Ascending aorta (tissue), 2 donors: ENCODE measurements around the gene PSMB9. TPM values are rescaled to one million over a fixed set of nuclear protein-coding genes. Genes with fewer than 3 reads are reported as not detected.

ENCODE experiments used
- DNase-seq, 2 donors: peaks; one replicate each; pipeline ENCODE4 v3.0.0-alpha.2; 2019; ENCODE audit warnings: low spot score in 2 of 2
- H3K27ac ChIP-seq, 2 donors: fragments of 200-600 bp; sonication (generic); one replicate each; pipeline ENCODE4 v1.5.1; 2016 to 2017; ENCODE audit warnings: mild to moderate bottlenecking in 1 of 2
- H3K27me3 ChIP-seq: fragments of 200-600 bp; sonication (generic); one replicate; pipeline ENCODE4 v1.5.1; 2017
- H3K36me3 ChIP-seq, 2 donors: fragments of 200-600 bp; sonication (generic); one replicate each; pipeline ENCODE4 v1.5.1; 2016
- H3K4me1 ChIP-seq, 2 donors: fragments of 200-600 bp; sonication (generic); one replicate each; pipeline ENCODE4 v1.5.1; 2016 to 2017; ENCODE audit warnings: mild to moderate bottlenecking in 1 of 2
- H3K4me3 ChIP-seq, 2 donors: fragments of 200-600 bp; sonication (generic); one replicate each; pipeline ENCODE4 v1.5.1; 2016 to 2017; ENCODE audit warnings: mild to moderate bottlenecking in 1 of 2
- H3K9me3 ChIP-seq, 2 donors: fragments of 200-600 bp; sonication (generic); one replicate each; pipeline ENCODE4 v1.5.1; 2016
- intact Hi-C: fragments of 100-400 bp; cut with DNase I; formaldehyde crosslinking; loops from one replicate; pipeline ENCODE4 v1.15.1; 2023
- total RNA-seq: library from RNA; depleted of rRNA; stranded (reverse); fragments of >200 nt; gene quantifications from one replicate; pipeline ENCODE4 v1.1.0, GENCODE V29; 2016
- TF ChIP-seq, protein P1 (sequence below), 3 experiments: fragments of 200-600 bp in 2 of 3; fragments of 450-650 bp in 1 of 3; sonication (generic) in 2 of 3; IDR thresholded peaks; one replicate each; pipeline ENCODE4 v1.5.1; 2016 to 2019; ENCODE audit warnings: antibody characterized with exemption in 3 of 3, mild to moderate bottlenecking in 1 of 3, moderate library complexity in 1 of 3

PSMB9 gene
- total RNA-seq, 1 donor from 2014 or later: 42.8 TPM

DNA sequence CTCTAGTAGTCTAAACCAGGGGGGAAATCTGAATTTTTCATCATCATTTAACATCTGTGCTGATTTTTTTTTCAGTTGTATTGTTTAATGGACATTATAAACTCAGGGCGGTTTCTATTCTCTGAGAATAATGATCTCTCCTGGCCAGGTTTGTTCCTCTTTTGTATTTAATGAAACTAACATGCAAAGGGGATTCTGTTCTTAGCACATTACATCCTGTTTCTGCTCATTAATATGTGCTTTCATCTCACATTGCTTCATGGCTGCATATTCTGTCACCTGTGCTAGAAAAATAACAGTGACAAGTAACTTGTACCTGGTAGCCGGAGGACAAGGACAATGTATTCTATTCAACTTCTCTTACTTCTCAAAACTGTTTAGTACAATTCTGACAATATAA, 38.0 kb upstream of the PSMB9 start:
- no peak overlapping the region for H3K4me3 ChIP-seq

DNA sequence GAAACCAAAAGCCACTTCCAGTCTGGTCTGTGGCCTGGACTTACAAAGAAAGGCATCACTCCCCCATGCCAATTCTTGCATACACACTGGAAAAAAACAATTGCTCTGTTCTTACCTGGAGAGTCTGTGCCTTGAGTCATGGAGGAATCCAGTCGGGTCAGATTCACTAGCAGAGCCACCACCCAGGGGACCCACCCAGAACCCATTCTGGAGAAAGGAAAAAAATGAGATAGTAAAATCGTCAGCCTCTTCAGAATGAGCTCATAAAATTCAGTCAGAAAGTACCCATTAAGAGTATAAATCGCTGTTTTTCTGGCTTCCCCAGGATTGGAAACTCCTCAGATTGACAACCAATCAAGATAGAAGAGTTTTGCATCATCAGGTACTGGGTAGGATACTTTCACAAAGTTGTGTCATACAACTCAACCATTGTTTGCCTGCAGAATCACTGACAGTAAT, 37.2 kb upstream of the PSMB9 start, which contains the start of gene HLA-DOB:
TSS of gene HLA-DOB (minus strand) at position 257 of the 459 bp plus-strand sequence. CDS start at position 206, 51 bp downstream.
- Histone ChIP-seq H3K4me3 (no peak within 1 kb of the TSS), H3K36me3 (no peaks in the 10 kb centered on the region), H3K4me1 (no peaks in the 10 kb centered on the region), H3K27ac (no peak within 1 kb of the TSS), H3K9me3 (no peaks in the 10 kb centered on the region), H3K27me3 (no peaks in the 10 kb centered on the region)
- intact Hi-C loops: no loop called here
- TF ChIP-seq, protein P1, sequence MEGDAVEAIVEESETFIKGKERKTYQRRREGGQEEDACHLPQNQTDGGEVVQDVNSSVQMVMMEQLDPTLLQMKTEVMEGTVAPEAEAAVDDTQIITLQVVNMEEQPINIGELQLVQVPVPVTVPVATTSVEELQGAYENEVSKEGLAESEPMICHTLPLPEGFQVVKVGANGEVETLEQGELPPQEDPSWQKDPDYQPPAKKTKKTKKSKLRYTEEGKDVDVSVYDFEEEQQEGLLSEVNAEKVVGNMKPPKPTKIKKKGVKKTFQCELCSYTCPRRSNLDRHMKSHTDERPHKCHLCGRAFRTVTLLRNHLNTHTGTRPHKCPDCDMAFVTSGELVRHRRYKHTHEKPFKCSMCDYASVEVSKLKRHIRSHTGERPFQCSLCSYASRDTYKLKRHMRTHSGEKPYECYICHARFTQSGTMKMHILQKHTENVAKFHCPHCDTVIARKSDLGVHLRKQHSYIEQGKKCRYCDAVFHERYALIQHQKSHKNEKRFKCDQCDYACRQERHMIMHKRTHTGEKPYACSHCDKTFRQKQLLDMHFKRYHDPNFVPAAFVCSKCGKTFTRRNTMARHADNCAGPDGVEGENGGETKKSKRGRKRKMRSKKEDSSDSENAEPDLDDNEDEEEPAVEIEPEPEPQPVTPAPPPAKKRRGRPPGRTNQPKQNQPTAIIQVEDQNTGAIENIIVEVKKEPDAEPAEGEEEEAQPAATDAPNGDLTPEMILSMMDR (IDR thresholded peaks at IDR 0.05): no peak
- no peak for DNase-seq

More for the DNA sequence above, 38.0 kb upstream of the PSMB9 start:
- DNase-seq: no peak
- TF ChIP-seq, protein P1 (IDR thresholded peaks at IDR 0.05): no peak
- no peak overlapping the region for H3K27ac ChIP-seq
- H3K9me3 ChIP-seq: no peaks in the 10 kb centered on the region
- H3K27me3 ChIP-seq: no peaks in the 10 kb centered on the region
- intact Hi-C loops: no loop called here
- no peaks in the 10 kb centered on the region for H3K36me3 ChIP-seq
- H3K4me1 ChIP-seq: no peaks in the 10 kb centered on the region

DNA sequence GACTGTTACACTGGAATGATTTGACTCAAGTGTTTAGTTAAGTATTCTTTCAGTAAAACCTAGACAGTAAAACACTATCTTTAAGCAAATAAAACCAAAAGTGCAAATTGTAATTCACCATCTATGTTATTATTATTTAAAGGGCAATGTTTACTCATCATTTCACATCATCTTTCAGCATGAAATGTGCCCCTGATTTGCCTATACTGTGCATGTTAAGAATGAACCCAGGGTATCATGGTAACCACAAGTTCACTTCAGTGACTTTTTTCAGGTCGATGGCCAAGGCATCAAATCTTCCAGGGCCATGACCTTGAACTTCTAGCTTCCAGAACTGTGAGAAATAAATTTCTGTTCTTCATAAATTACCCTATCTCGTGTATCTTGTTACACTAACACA, 35.1 kb upstream of the PSMB9 start:
- H3K4me1 ChIP-seq: no peaks in the 10 kb centered on the region
- H3K27ac ChIP-seq: no peak overlapping the region
- H3K36me3 ChIP-seq: no peaks in the 10 kb centered on the region
- H3K9me3 ChIP-seq: no peaks in the 10 kb centered on the region
- TF ChIP-seq, protein P1 (IDR thresholded peaks at IDR 0.05): no peak
- intact Hi-C loops: no loop called here
- DNase-seq: no peak
- no peak overlapping the region for H3K4me3 ChIP-seq
- no peaks in the 10 kb centered on the region for H3K27me3 ChIP-seq

DNA sequence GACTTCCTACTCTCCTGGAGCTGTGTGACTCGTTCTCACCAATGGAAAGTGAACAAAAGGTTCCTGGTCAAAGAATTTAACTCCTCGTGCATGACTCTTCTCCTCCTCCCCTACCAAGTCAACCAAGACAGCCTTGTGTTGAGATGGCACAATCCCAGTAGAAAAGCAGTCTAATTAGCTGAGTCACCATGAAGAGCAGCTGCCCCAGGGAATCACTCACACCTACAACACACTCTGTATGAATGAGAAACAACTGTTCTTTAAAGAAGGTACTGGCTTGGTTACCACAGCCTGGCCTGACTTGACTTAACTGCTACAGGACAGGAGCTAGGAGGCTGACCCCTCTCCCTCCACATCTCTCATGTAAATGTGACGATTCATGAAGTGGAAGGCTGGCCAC, 34.3 kb upstream of the PSMB9 start:
- intact Hi-C loops: no loop called here
- no peaks in the 10 kb centered on the region for H3K36me3 ChIP-seq
- H3K4me3 ChIP-seq: no peak overlapping the region
- no peaks in the 10 kb centered on the region for H3K27me3 ChIP-seq
- TF ChIP-seq, protein P1 (IDR thresholded peaks at IDR 0.05): no peak
- H3K4me1 ChIP-seq: no peaks in the 10 kb centered on the region
- no peak overlapping the region for H3K27ac ChIP-seq
- no peak for DNase-seq
- no peaks in the 10 kb centered on the region for H3K9me3 ChIP-seq

DNA sequence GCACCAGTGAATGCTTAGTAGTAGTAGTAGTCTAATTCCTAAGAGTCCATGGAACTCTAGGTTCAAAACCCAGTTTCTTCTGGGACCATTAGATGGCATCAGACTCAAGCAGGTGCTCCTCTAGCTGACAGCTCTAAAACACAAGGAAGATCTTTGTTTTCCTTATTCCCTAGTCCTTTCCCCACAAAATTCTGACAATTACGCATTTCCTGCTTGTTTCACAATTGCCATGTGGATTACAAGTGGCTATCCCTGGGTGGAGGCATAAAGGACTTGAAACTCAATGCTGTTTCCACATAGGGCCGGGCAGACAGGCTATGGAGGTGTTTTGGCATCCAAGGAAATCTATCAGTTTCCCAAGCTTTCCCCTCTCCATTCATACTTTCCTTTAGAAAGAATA, 28.0 kb upstream of the PSMB9 start:
- TF ChIP-seq, protein P1 (IDR thresholded peaks at IDR 0.05): peak in 2 of 3 experiments; percentile 30 to 46
- intact Hi-C loops: loop anchor here (5.0 kb wide), 1 partner anchor 41 kb away; no protein-coding TSS in a partner anchor
- H3K27ac ChIP-seq: no peak overlapping the region

DNA sequence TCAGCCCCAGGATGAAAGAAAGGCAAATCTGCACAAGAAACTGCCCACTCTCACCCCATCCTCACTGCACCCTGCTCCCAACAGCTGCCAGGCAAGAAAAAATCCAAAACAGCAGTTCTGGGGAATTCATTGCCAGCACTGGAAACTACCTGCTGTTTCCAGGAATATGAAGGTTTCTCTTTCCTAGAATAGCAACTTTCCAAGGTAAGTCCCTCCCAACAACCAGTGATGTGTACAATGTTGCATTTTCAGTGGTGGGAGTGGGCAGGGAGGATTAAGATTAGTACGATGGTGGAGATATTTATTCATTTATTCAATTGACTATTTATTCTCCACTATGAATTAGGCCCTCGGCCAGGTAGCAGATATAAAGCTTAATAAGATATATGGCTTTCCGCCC, 27.0 kb upstream of the PSMB9 start:
- DNase-seq: no peak
- H3K27me3 ChIP-seq: no peaks in the 10 kb centered on the region
- H3K27ac ChIP-seq: no peak overlapping the region
- intact Hi-C loops: loop anchor here (5.0 kb wide), 1 partner anchor 40 kb away; no protein-coding TSS in a partner anchor
- H3K36me3 ChIP-seq: peaks cover 27 to 29% of the 10 kb centered on the region in 2 donors
- TF ChIP-seq, protein P1 (IDR thresholded peaks at IDR 0.05): no peak
- no peaks in the 10 kb centered on the region for H3K4me1 ChIP-seq
- H3K4me3 ChIP-seq: no peak overlapping the region
- H3K9me3 ChIP-seq: no peaks in the 10 kb centered on the region

More for the DNA sequence above, 28.0 kb upstream of the PSMB9 start:
- no peak overlapping the region for H3K4me3 ChIP-seq
- no peaks in the 10 kb centered on the region for H3K9me3 ChIP-seq
- no peaks in the 10 kb centered on the region for H3K27me3 ChIP-seq
- peaks cover 21 to 24% of the 10 kb centered on the region in 2 donors for H3K36me3 ChIP-seq
- DNase-seq: no peak
- no peaks in the 10 kb centered on the region for H3K4me1 ChIP-seq
